HG02938 (cell line): ENCODE results near the gene NAPSA.
"Not testable (repeated sequence)": the region's sequence is repeated elsewhere in the genome, so short reads cannot be mapped to it uniquely, and the experiment has no call there.

Experiments
- ATAC-seq: cut with Tn5 transposase; IDR thresholded peaks from one replicate; pipeline ENCODE4 v1.9.1; 2021; ENCODE audit warnings: mild to moderate bottlenecking, moderate library complexity; ENCODE audit not compliant: unreplicated experiment

Gene NAPSA

DNA sequence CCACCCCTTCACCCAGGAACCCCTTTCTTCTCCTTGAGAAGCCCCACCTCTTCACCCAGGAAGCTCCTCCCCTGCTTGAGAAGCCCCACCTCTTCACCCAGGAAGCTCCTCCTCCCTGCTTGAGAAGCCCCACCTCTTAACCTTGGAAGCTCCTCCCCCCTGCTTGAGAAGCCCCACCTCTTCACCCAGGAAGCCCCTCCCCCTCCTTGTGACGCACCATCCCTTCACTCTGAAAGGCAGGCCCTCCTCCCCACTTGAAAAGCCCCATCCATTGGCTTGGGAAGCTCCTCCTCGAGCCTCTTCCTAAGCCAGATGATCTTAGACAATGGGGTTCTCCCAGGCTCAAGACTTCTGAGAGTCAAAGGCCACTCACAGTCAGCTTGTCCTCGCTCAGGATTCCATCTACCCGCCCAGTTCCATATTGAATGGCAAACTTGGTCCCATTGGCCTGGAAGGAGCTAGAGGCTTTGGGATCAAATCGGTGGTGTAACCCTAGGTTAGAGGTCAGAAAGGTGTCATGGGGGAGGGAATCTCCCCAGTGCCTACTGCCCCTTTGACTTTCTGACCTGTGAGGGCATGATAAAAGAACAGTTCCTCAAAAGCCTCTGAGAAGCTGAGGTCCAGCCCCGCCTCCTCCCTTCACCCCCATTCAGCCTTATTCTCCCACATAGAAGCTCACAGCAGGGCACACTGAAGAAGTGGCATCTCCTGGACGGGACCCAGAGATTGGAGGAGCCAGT is 4.0 kb downstream of the NAPSA start:
- ATAC-seq: no peak

DNA sequence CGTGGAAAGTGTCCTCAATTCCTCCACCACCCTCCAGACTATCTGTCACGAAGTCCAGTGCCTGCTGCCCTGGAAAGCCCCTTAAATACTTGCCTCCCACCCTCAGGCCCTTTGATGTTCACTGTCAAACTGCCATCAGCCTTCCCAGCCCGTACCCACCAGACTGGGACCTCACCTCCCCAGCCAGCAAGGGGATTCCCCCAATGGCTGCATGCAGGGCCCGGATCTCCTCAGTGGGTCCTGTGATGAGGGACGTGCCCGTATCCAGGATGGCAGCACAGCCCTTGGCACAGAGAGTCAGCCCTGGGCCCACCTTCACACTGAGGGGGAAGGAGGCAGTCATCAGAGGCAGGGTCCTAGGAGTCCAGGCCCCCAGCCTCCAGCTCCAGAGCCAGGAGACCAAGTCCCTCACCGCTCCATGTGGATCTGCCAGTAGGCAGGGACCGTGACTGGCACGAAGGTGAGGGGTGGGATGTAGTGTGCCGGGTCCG is 6.1 kb downstream of the NAPSA start:
- ATAC-seq: no peak

DNA sequence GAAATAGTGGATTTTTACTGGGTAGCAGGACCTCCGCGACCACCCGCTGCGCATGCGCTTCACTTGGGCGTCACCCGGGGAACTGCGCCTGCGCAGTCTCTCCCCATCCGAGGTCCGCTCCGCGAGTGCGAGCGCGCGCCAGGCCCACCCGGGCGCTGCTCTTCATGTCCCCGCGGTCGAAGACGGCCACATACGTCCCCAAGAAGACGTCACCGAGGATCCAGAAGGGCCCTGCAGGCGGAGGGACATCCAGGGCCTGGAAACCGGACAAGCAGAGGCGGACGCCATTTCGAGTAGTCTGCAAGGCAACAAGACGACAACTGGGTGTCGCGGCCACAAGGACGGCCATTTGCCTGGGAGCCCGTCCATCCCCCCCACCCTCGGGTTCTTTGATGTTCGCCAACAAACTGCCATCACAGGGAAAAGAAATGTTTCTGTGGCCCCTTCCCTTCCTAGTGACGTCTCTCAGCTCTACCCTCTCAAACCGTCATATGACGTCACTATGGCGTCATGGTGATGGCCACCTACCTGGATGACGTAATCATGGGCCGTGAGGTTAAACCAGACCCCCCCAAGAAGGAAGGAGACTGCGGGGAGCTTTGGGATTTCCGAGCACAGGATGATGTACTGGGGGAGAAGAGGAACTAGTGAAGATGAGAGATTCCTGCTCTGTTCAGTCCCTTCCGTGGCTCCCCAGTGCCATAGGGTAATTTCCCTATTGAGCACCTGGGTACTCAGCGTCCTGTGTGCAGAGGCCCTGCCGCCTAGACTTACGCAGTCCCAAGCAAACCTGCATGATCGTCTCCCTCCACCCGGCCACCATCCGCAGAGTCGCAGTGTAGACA is 6.7 kb downstream of the NAPSA start:
- no peak for ATAC-seq

DNA sequence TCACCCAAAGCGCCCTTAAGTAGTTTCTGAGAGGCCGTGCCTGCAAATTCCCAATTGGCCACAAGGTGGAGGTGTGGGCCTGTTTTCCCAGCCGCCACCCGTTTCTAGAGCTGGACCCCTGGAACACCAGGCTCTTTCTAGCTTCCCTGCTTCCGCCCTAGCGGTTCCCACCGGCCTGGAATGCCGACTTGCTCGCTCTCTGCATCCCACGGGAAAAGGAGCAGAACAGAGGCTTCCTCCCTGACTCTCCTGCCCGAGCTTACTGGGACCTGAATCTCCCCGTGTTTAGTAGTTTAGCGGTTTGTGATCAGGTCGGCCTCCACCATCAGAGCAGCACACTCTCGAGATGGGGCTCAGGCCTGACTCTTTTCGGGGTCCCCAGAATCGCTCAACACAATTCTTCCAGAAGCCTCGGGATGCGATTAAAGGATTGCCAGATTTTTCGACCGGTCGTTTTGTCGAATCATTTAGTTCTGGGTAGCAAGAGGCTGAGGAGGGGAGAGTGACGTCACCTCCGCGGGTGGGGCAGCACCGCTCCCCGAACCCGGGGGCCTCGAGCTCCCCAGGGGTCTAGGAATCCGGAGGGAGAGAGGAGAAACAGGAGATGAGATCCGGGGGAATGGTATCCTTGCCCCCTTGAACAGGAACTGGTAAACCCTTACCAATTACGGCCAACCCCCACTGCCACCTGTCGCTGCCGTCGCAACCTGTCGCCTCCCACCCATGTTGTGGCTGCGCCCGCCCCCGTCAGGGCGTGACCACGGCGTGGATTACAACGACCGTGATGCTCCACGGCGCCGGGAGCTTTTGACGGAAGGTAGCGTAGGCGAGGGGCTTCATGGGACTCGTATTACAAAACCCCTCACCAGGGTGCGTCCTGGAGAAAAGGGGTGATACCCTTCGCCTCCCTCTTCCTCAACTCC is 8.0 kb downstream of the NAPSA start:
- ATAC-seq: no peak

- ATAC-seq: no peak
Observed at GRCh38 chr19:50356691-50357177, 8.7 kb downstream of the NAPSA start.

DNA sequence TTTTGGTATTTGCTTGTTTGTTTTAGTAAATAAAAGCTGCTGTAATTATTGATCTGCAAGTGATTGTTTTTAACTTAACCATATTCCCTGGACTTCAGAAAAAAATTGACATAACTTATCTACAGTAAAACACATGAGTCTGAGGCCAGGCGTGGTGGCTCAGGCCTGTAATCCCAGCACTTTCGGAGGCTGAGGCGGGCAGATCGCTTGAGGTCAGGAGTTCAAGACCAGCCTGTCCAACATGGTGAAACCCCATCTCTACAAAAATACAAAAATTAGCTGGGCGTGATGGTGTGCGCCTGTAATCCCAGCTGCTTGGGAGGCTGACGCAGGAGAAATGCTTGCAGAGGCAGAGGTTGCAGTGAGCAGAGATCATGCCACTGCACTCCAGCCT is 12.0 kb downstream of the NAPSA start:
- ATAC-seq: not testable (repeated sequence)

DNA sequence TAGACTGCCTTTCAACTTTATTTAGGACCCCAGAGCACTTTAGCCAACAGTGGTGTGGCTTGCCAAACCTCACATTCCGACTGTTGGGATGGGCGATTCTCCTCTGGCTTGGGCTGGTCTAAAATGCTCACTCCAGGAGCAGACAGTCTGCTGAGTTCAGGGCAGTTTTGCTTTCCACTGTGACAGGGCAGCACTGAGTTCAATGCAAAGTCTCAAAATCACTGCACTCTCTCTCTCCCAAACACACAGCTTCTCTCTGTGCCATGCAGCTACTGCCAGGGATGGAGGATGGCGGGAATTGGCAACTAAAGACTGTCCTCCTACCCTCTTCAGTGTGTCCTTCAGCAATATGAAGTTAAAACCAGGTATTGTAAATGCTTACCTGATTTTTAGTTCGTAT is 13.2 kb downstream of the NAPSA start:
- ATAC-seq: no peak

GRCh38 chr19:50349277-50350057 is 16.0 kb downstream of the NAPSA start:
- no peak for ATAC-seq

GRCh38 chr19:50347089-50347581 is 18.3 kb downstream of the NAPSA start:
- ATAC-seq: not testable (repeated sequence)

- ATAC-seq: peak; percentile 46
Observed at GRCh38 chr19:50344661-50345318, 20.6 kb downstream of the NAPSA start.

DNA sequence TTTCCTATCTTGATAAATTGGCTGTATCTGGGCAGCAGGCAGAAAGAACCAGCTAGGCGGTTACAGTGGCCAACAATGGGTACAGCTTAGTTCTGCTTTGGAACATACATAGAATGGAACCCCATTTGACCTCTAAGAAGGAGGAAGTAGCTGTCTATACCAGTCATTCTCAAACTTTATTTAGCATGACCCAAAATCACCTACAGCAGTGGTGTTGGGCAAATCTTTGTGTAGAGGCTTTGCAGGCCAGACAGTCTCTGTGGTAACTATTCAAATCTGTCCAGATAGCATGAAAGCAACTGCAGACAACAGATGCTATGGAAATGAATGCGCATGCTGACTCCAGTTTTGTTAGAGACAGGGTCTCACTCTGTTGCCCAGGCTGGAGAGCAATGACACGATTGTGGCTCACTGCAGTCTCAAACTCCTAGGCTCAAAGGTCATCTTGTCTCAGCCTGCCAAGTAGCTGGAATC is 24.3 kb downstream of the NAPSA start:
- ATAC-seq: peak; percentile 71

GRCh38 chr19:50340331-50340730 is 25.1 kb downstream of the NAPSA start:
- no peak for ATAC-seq

DNA sequence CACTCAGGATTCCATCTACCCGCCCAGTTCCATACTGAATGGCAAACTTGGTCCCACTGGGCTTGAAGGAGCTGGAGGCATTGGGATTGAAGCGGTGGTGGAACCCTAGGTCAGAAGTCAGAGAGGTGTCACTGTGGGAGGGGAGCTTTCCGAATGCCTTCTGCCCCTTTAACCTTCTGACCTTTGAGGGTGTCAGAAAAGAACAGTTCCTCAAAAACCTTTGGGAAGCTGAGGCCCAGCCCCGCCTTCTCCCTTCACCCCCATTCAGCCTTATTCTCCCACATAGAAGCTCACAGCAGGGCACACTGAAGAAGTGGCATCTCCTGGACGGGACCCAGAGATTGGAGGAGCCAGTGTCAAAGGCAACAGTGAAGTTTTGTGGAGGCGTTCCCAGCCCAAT is 28.4 kb downstream of the NAPSA start:
- not testable (repeated sequence) for ATAC-seq

DNA sequence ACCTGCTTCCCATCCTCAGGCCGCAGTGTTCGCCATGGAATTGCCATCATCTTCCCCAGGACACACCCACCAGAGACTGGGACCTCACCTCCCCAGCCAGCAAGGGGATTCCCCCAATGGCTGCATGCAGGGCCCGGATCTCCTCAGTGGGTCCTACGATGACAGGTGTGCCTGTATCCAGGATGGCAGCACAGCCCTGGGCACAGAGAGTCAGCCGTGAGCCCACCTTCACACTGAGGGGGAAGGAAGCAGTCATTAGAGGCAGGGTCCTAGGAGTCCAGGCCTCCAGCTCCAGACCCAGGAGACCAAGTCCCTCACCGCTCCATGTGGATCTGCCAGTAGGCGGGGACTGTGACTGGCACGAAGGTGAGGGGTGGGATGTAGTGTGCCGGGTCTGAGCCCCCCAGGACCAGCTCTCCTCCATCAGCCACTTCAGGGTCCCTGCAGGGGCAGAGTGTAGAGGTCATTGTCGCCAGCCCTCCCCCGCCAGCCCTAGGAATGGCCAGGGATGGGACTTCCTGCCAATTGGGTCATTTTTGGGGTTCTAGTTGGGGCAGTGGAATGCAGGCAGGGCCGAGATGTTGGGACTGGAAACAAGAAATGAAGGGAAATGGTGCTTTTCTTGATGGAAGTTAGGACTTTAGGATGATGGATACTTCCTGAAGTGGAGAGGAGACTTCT is 30.6 kb downstream of the NAPSA start:
- ATAC-seq: no peak

DNA sequence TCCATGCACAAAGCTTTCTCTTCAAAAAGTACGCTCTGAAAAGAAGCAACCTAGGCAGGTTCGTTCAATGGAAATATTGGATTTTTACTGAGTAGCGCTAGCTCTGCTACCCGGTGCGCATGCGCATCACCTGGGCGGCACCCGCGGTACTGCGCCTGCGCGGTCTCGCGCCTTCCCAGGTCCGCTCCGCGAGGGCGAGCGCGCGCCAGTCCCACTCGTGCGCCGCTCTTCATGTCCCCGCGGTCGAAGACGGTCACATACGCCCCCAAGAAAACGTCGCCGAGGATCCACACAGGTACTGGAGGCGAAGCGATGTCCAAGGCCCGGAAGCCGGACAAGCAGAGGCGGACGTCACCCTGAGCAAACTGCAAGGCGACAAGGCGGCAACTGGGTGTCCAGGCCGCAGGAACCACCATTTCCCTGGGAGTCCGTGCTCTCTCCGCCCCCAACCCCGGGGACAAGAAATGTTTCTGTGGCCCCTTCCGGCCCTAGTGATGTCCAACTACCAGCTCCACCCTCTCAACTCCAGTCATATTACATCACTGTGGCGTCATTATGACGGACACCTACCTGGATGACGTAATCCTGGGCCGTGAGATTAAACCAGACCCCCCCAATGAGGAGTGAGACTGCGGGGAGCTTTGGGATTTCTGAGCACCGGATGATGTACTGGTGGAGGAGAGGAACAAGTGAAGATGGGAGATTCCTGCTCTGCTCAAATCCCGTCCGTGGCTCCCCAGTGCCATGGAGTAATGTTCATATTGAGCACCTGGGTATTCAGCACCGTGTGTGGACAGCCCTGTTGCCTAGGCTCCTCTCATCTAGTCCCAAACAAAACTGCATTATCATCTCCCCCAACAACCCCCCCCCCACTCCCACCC is 31.5 kb downstream of the NAPSA start:
- peak; percentile 21 for ATAC-seq

DNA sequence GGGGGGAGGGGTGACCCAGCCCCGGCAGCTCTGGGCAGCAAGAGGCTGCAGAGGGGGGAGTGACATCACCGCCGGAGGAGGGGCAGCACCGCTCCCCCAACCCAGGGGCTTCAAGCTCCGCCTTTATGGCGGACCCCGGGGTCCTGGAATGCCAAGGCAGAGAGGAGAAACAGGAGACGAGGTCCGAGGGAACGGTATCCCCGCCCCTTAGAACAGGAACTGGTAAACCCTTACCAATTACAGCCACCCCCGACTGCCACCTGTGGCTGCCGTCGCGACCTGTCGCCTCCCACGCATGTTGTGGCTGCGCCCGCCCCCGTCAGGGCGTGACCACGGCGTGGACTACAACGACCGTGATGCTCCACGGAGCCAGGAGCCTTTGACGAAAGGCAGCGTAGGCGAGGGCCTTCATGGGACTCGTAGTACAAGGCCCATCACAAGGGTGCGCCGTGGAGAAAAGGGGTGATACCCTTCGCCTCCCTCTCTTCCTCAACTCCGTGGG is 32.2 kb downstream of the NAPSA start:
- ATAC-seq: peak; percentile 41

- ATAC-seq: no peak
Observed at GRCh38 chr19:50332244-50333038, 33.0 kb downstream of the NAPSA start.
